Hematopoietic multipotent progenitor cell treated with erythropoietin and hydrocortisone succinate and interleukin-3 and kit ligand, for 4 days (in vitro differentiated cells): ENCODE results near the gene ASB1.

Experiments
- DNase-seq: peaks from one replicate; pipeline ENCODE4 v3.0.0-alpha.2; 2015

Gene ASB1

GRCh38 chr2:238473523-238473922 is 46.8 kb downstream of the ASB1 start:
- DNase-seq = no peak

- no peak for DNase-seq
These were observed 48.3 kb downstream of the ASB1 start for GRCh38 chr2:238475034-238475433.

GRCh38 chr2:238475566-238475965 is 48.8 kb downstream of the ASB1 start:
- no peak for DNase-seq

GRCh38 chr2:238476258-238476657 is 49.5 kb downstream of the ASB1 start:
- DNase-seq = no peak

- no peak for DNase-seq
These were observed 51.5 kb downstream of the ASB1 start for GRCh38 chr2:238478216-238478615.

GRCh38 chr2:238479847-238480246 is 53.1 kb downstream of the ASB1 start:
- DNase-seq = no peak

- DNase-seq = no peak
These were observed 56.3 kb downstream of the ASB1 start for GRCh38 chr2:238483021-238483420.

- no peak for DNase-seq
These were observed 56.9 kb downstream of the ASB1 start for GRCh38 chr2:238483656-238484055.

GRCh38 chr2:238484522-238485452 is 58.1 kb downstream of the ASB1 start:
- DNase-seq = no peak

- DNase-seq = no peak
These were observed 59.6 kb downstream of the ASB1 start for GRCh38 chr2:238486123-238486848.

GRCh38 chr2:238487134-238487533 is 60.4 kb downstream of the ASB1 start:
- DNase-seq = no peak

GRCh38 chr2:238487652-238488346 is 61.1 kb downstream of the ASB1 start:
- no peak for DNase-seq

GRCh38 chr2:238488347-238488826 is 61.7 kb downstream of the ASB1 start:
- no peak for DNase-seq

- no peak for DNase-seq
These were observed 62.7 kb downstream of the ASB1 start for GRCh38 chr2:238489431-238489830.

GRCh38 chr2:238489896-238490295 is 63.2 kb downstream of the ASB1 start:
- DNase-seq = no peak

GRCh38 chr2:238492840-238493239 is 66.1 kb downstream of the ASB1 start:
- no peak for DNase-seq

GRCh38 chr2:238493411-238493810 is 66.7 kb downstream of the ASB1 start:
- DNase-seq = no peak

GRCh38 chr2:238493880-238494572 is 67.3 kb downstream of the ASB1 start:
- no peak for DNase-seq

GRCh38 chr2:238494573-238494961 is 67.8 kb downstream of the ASB1 start:
- DNase-seq = no peak

GRCh38 chr2:238495422-238495821 is 68.7 kb downstream of the ASB1 start:
- no peak for DNase-seq

- DNase-seq = no peak
These were observed 70.3 kb downstream of the ASB1 start for GRCh38 chr2:238496756-238497609.

- no peak for DNase-seq
These were observed 70.9 kb downstream of the ASB1 start for GRCh38 chr2:238497610-238498005.
